Loucy (cell line): ENCODE results near the gene MARK3.

Source experiments
- CTCF ChIP-seq: fragments of 200-600 bp; sonication (generic); conservative IDR thresholded peaks from 2 replicates; pipeline ENCODE4 v1.5.1; 2014; ENCODE audit warnings: mild to moderate bottlenecking, antibody characterized with exemption, low read length
- EZH2phosphoT487 ChIP-seq: fragments of 200-600 bp; IDR thresholded peaks from 2 replicates; pipeline ENCODE4 v1.6.1; 2018; ENCODE audit warnings: antibody characterized with exemption, mild to moderate bottlenecking, moderate library complexity, borderline replicate concordance

- TF ChIP-seq CTCF (peak; percentile 96), EZH2phosphoT487 (no peak)
Observed at GRCh38 chr14:103518422-103519042, 133.3 kb downstream of the MARK3 start.
